ENCODE measurements around the gene PPFIBP2.

Gene PPFIBP2

GRCh38 chr11:7532405-7533145, 18.8 kb downstream of the PPFIBP2 start:
- DNase-seq: no peak
- Histone ChIP-seq H3K9me3 (replicated peaks; ENCODE audit: insufficient read depth, low read length) (no peaks in the 10 kb centered on the region), H3K36me3 (replicated peaks; ENCODE audit: insufficient read depth, low read length) (no peaks in the 10 kb centered on the region), H3K79me2 (ENCODE audit: low read length) (0 out of 2 replicates have a peak, but pooled peaks cover 7% of the 10 kb centered on the region), H3K4me3 (ENCODE audit: low read length) (no peak overlapping the region), H2AFZ (ENCODE audit: low read length) (no peak overlapping the region), H4K20me1 (ENCODE audit: insufficient read depth, low read length) (no peaks in the 10 kb centered on the region), H3F3A (ENCODE audit: insufficient read depth, low read length) (peaks cover 11% of the 10 kb centered on the region), H3K9ac (ENCODE audit: low read length) (no peak overlapping the region), H3K9me2 (replicated peaks; ENCODE audit: insufficient read depth, low read length) (no peaks in the 10 kb centered on the region), H3K27me3 (replicated peaks; ENCODE audit: insufficient read depth, low read length) (no peaks in the 10 kb centered on the region), H3K4me1 (ENCODE audit: low read length) (peaks cover 37% of the 10 kb centered on the region), H3K4me2 (ENCODE audit: low read depth, low read length) (no peak overlapping the region), H3K27ac (ENCODE audit: low read length) (no peak overlapping the region)
- TF ChIP-seq EZH2 (optimal IDR thresholded peaks at IDR 0.05; ENCODE audit: low read depth, low read length) (no peak), CTCF (IDR thresholded peaks at IDR 0.05; ENCODE audit: low read length) (no peak), EZH2phosphoT487 (IDR thresholded peaks at IDR 0.05; ENCODE audit: low read length) (no peak)

GRCh38 chr11:7533199-7534041, 19.6 kb downstream of the PPFIBP2 start:
- Histone ChIP-seq H3K79me2 (ENCODE audit: low read length) (0 out of 2 replicates have a peak, but pooled peaks cover 7% of the 10 kb centered on the region), H3K9me2 (replicated peaks; ENCODE audit: insufficient read depth, low read length) (no peaks in the 10 kb centered on the region), H3K27ac (ENCODE audit: low read length) (no peak overlapping the region), H4K20me1 (ENCODE audit: insufficient read depth, low read length) (no peaks in the 10 kb centered on the region), H3K9ac (ENCODE audit: low read length) (no peak overlapping the region), H3K4me3 (ENCODE audit: low read length) (no peak overlapping the region), H3K4me2 (ENCODE audit: low read depth, low read length) (peak overlapping the region; percentile 50; the same call in 1 of the 2 replicates), H3K27me3 (replicated peaks; ENCODE audit: insufficient read depth, low read length) (no peaks in the 10 kb centered on the region), H2AFZ (ENCODE audit: low read length) (no peak overlapping the region), H3K36me3 (replicated peaks; ENCODE audit: insufficient read depth, low read length) (no peaks in the 10 kb centered on the region), H3K9me3 (replicated peaks; ENCODE audit: insufficient read depth, low read length) (no peaks in the 10 kb centered on the region), H3F3A (ENCODE audit: insufficient read depth, low read length) (peaks cover 11% of the 10 kb centered on the region), H3K4me1 (ENCODE audit: low read length) (peaks cover 33% of the 10 kb centered on the region)
- no peak for DNase-seq
- TF ChIP-seq EZH2 (optimal IDR thresholded peaks at IDR 0.05; ENCODE audit: low read depth, low read length): no peak
- no peak for TF ChIP-seq CTCF (IDR thresholded peaks at IDR 0.05; ENCODE audit: low read length)
- no peak for TF ChIP-seq EZH2phosphoT487 (IDR thresholded peaks at IDR 0.05; ENCODE audit: low read length)

GRCh38 chr11:7534042-7534378, 20.2 kb downstream of the PPFIBP2 start:
- Histone ChIP-seq H3K79me2 (ENCODE audit: low read length) (0 out of 2 replicates have a peak, but pooled peaks cover 7% of the 10 kb centered on the region), H3K27me3 (replicated peaks; ENCODE audit: insufficient read depth, low read length) (no peaks in the 10 kb centered on the region), H2AFZ (ENCODE audit: low read length) (no peak overlapping the region), H3K4me1 (ENCODE audit: low read length) (peaks cover 33% of the 10 kb centered on the region), H3F3A (ENCODE audit: insufficient read depth, low read length) (peaks cover 11% of the 10 kb centered on the region), H3K4me3 (ENCODE audit: low read length) (no peak overlapping the region), H3K27ac (ENCODE audit: low read length) (no peak overlapping the region; the same call in 1 of the 2 replicates), H3K4me2 (ENCODE audit: low read depth, low read length) (peak overlapping the region; percentile 50; the same call in 1 of the 2 replicates), H3K9ac (ENCODE audit: low read length) (no peak overlapping the region), H3K36me3 (replicated peaks; ENCODE audit: insufficient read depth, low read length) (no peaks in the 10 kb centered on the region), H3K9me2 (replicated peaks; ENCODE audit: insufficient read depth, low read length) (no peaks in the 10 kb centered on the region), H3K9me3 (replicated peaks; ENCODE audit: insufficient read depth, low read length) (no peaks in the 10 kb centered on the region), H4K20me1 (ENCODE audit: insufficient read depth, low read length) (no peaks in the 10 kb centered on the region)
- no peak for TF ChIP-seq EZH2phosphoT487 (IDR thresholded peaks at IDR 0.05; ENCODE audit: low read length)
- TF ChIP-seq EZH2 (optimal IDR thresholded peaks at IDR 0.05; ENCODE audit: low read depth, low read length): no peak
- no peak for TF ChIP-seq CTCF (IDR thresholded peaks at IDR 0.05; ENCODE audit: low read length)
- no peak for DNase-seq
